Measurements from ENCODE around the gene LRRC4C. TPM values are rescaled to one million over a fixed set of nuclear protein-coding genes. Genes with fewer than 3 reads are reported as not detected.

Gene LRRC4C
- total RNA-seq, 1 donor from 2014 or later: 2.7 TPM

GRCh38 chr11:40606800-40607199, 852.7 kb downstream of the LRRC4C start:
- H3K9me3 ChIP-seq (ENCODE audit: low read depth): no peaks in the 10 kb centered on the region
- H2AFZ ChIP-seq (replicated peaks): no peak overlapping the region
- H3F3A ChIP-seq (ENCODE audit: low read depth): no peaks in the 10 kb centered on the region
- H4K20me1 ChIP-seq (ENCODE audit: low read depth): no peaks in the 10 kb centered on the region
- H3K27ac ChIP-seq: no peak overlapping the region
- no peak for DNase-seq (ENCODE audit: low spot score)
- peaks cover 18% of the 10 kb centered on the region for H3K9me3 Mint-ChIP-seq
- H3K36me3 ChIP-seq: no peaks in the 10 kb centered on the region
- no peaks in the 10 kb centered on the region for H3K36me3 Mint-ChIP-seq
- H3K4me1 ChIP-seq: no peaks in the 10 kb centered on the region
- H3K4me1 Mint-ChIP-seq: no peaks in the 10 kb centered on the region
- H3K27me3 ChIP-seq: no peaks in the 10 kb centered on the region
- H3K4me3 ChIP-seq: no peak overlapping the region
- peaks cover 4% of the 10 kb centered on the region for H3K27me3 Mint-ChIP-seq (ENCODE audit: insufficient read depth, low read depth)
- no peaks in the 10 kb centered on the region for H3K79me2 ChIP-seq (ENCODE audit: low read depth)
- H3K9ac ChIP-seq: no peak overlapping the region
- TF ChIP-seq CTCF (IDR thresholded peaks at IDR 0.05) (no peak), EZH2 (IDR thresholded peaks at IDR 0.05) (no peak), EZH2phosphoT487 (IDR thresholded peaks at IDR 0.05) (no peak)
- H3K4me3 Mint-ChIP-seq: no peak overlapping the region
- H3K27ac Mint-ChIP-seq: no peak overlapping the region
- H3K4me2 ChIP-seq: no peak overlapping the region

- Mint-ChIP-seq H3K27ac (no peak overlapping the region), H3K4me1 (peaks cover 9% of the 10 kb centered on the region), H3K9me3 (peaks cover 15% of the 10 kb centered on the region), H3K27me3 (ENCODE audit: insufficient read depth, low read depth) (peaks cover 4% of the 10 kb centered on the region), H3K4me3 (no peak overlapping the region), H3K36me3 (no peaks in the 10 kb centered on the region)
- Histone ChIP-seq H2AFZ (replicated peaks) (no peak overlapping the region), H4K20me1 (ENCODE audit: low read depth) (no peaks in the 10 kb centered on the region), H3K4me1 (peaks cover 4% of the 10 kb centered on the region), H3K4me2 (no peak overlapping the region), H3K36me3 (no peaks in the 10 kb centered on the region), H3K9me3 (ENCODE audit: low read depth) (no peaks in the 10 kb centered on the region), H3K27ac (no peak overlapping the region), H3F3A (ENCODE audit: low read depth) (no peaks in the 10 kb centered on the region), H3K4me3 (no peak overlapping the region), H3K9ac (no peak overlapping the region), H3K79me2 (ENCODE audit: low read depth) (no peaks in the 10 kb centered on the region), H3K27me3 (no peaks in the 10 kb centered on the region)
- no peak for DNase-seq (ENCODE audit: low spot score)
- no peak for TF ChIP-seq EZH2phosphoT487 (IDR thresholded peaks at IDR 0.05)
- TF ChIP-seq EZH2 (IDR thresholded peaks at IDR 0.05): no peak
- no peak for TF ChIP-seq CTCF (IDR thresholded peaks at IDR 0.05)
Observed at GRCh38 chr11:40602866-40603552, 856.4 kb downstream of the LRRC4C start.

GRCh38 chr11:40597546-40598113, 861.8 kb downstream of the LRRC4C start:
- no peak overlapping the region for H3K4me3 Mint-ChIP-seq
- peaks cover 4% of the 10 kb centered on the region for H3K4me1 ChIP-seq
- H3K79me2 ChIP-seq (ENCODE audit: low read depth): no peaks in the 10 kb centered on the region
- H3K4me2 ChIP-seq: no peak overlapping the region
- H3K9me3 Mint-ChIP-seq: no peaks in the 10 kb centered on the region
- no peaks in the 10 kb centered on the region for H4K20me1 ChIP-seq (ENCODE audit: low read depth)
- no peak overlapping the region for H2AFZ ChIP-seq (replicated peaks)
- H3K9me3 ChIP-seq (ENCODE audit: low read depth): no peaks in the 10 kb centered on the region
- peaks cover 10% of the 10 kb centered on the region for H3K4me1 Mint-ChIP-seq
- no peak overlapping the region for H3K9ac ChIP-seq
- no peaks in the 10 kb centered on the region for H3K27me3 Mint-ChIP-seq (ENCODE audit: insufficient read depth, low read depth)
- H3K27ac ChIP-seq: no peak overlapping the region
- no peak for DNase-seq (ENCODE audit: low spot score)
- no peaks in the 10 kb centered on the region for H3F3A ChIP-seq (ENCODE audit: low read depth)
- no peaks in the 10 kb centered on the region for H3K27me3 ChIP-seq
- no peak overlapping the region for H3K4me3 ChIP-seq
- no peaks in the 10 kb centered on the region for H3K36me3 Mint-ChIP-seq
- no peak overlapping the region for H3K27ac Mint-ChIP-seq
- no peaks in the 10 kb centered on the region for H3K36me3 ChIP-seq
- no peak for TF ChIP-seq EZH2 (IDR thresholded peaks at IDR 0.05)
- no peak for TF ChIP-seq EZH2phosphoT487 (IDR thresholded peaks at IDR 0.05)
- no peak for TF ChIP-seq CTCF (IDR thresholded peaks at IDR 0.05)
